A549 treated with ZK216348 at 1 μM for 4 hours (cell line): ENCODE measurements around the gene SV2C. TPM values are rescaled to one million over a fixed set of nuclear protein-coding genes. Genes with fewer than 3 reads are reported as not detected.

ENCODE experiments used
- total RNA-seq: library from RNA; stranded (reverse); fragments of 200-300 nt; extraction: Qiagen RNA extraction; gene quantifications from 5 replicates; pipeline ENCODE4 v1.2.3, GENCODE V29; 2022; ENCODE audit warnings: low read depth

Gene SV2C, protein sequence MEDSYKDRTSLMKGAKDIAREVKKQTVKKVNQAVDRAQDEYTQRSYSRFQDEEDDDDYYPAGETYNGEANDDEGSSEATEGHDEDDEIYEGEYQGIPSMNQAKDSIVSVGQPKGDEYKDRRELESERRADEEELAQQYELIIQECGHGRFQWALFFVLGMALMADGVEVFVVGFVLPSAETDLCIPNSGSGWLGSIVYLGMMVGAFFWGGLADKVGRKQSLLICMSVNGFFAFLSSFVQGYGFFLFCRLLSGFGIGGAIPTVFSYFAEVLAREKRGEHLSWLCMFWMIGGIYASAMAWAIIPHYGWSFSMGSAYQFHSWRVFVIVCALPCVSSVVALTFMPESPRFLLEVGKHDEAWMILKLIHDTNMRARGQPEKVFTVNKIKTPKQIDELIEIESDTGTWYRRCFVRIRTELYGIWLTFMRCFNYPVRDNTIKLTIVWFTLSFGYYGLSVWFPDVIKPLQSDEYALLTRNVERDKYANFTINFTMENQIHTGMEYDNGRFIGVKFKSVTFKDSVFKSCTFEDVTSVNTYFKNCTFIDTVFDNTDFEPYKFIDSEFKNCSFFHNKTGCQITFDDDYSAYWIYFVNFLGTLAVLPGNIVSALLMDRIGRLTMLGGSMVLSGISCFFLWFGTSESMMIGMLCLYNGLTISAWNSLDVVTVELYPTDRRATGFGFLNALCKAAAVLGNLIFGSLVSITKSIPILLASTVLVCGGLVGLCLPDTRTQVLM
- 0.01 to 0.02 TPM in 2 of 5 replicates, not detected in the others for total RNA-seq

GRCh38 chr5:76082772-76083554 is at the start of gene SV2C:
SV2C (plus strand) TSS chr5:76083383; CDS start chr5:76131751, 48,368 bp downstream.

GRCh38 chr5:76402886-76403765 is 319.9 kb downstream of the SV2C start, which contains the start of gene IQGAP2:
IQGAP2 (plus strand) TSS chr5:76403285; CDS start chr5:76403546, 261 bp downstream.

